GM15510 (cell line): ENCODE measurements around the gene PRRT2.

ENCODE experiments used
- POLR2A ChIP-seq: IDR thresholded peaks from 3 replicates; pipeline ENCODE4 v1.6.1; 2011; ENCODE audit warnings: borderline replicate concordance; ENCODE audit not compliant: insufficient read length; ENCODE audit errors: extremely low read depth

Gene PRRT2

DNA sequence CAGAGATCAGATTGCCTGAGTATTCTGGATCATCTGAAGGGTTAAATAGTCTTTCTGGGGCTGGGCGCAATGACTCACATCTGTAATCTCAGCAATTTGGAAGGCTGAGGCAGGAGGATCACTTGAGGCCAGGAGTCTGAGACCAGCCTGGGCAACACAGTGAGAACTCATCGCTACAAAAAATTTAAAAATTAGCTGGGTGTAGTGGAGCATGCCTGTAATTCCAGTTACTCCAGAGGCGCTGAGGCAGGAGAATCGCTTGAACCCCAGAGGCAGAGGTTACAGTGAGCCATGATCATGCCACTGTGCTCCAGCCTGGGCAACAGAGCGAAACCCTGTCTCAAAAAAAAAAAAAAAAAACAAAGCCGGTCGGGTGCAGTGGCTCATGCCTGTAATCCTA, 23.9 kb downstream of the PRRT2 start:
- no peak for TF ChIP-seq POLR2A

DNA sequence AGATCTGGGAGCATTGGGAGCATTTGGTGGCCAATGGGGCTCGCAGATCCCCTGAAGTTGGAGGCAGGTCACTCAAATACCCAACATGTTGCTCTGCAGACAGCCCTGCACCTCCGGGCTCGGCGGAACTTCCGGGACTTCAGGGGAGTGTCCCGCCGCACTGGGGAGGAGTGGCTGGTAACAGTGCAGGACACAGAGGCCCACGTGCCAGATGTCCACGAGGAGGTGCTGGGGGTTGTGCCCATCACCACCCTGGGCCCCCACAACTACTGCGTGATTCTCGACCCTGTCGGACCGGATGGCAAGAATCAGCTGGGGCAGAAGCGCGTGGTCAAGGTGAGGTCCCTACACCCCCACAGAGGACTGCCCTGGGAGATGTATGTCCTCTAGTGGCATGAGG, 24.6 kb downstream of the PRRT2 start:
- TF ChIP-seq POLR2A, result no peak

DNA sequence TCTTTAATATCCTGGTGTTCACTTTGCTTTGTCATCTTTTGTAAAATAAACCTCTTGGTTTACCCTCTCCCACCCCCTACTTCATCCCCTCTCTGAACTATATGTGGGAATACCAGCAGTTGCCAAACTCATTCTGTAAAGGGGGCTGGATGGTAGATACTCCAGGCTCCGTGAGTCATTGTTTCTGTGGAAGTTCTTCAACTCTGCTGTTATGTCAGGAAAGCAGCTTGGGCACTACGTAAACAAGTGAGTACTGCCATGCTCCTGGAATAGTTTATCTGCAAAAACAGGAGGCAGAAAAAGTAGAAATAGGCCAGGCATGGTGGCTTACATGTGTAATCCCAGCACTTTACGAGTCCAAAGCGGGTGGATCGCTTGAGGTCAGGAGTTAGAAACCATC, 25.8 kb downstream of the PRRT2 start:
- TF ChIP-seq POLR2A, result no peak

DNA sequence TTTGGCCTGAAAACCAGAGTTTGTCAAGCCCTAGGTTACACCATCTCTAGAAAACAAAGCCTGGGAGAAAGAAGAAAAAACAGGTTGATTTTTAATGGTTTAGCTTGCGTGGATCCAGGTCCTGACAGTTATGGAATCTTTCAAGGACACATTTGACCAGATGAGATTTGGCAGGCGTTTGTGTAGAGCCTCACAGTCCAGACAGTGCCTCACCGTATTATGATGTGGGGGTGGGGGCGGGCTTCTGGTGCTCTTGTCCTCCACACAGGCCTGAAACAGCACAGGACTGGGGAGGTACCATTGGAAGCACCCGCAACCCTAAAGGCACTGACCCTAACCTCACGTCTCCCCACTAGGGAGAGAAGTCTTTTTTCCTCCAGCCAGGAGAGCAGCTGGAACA, 27.8 kb downstream of the PRRT2 start:
- no peak for TF ChIP-seq POLR2A

DNA sequence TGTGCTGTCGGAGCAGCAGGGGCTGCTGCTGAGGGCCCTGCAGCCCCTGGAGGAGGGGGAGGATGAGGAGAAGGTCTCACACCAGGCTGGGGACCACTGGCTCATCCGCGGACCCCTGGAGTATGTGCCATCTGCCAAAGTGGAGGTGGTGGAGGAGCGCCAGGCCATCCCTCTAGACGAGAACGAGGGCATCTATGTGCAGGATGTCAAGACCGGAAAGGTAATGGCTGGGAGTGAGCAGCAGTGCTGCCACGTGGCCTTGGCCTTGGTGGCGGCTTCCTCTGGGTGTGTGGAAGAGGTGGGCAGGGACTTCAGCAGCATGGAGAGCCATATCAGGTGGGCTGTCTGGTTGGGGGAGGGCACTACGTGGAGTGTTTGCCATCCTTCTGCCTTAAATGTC, 28.2 kb downstream of the PRRT2 start:
- TF ChIP-seq POLR2A, result no peak

DNA sequence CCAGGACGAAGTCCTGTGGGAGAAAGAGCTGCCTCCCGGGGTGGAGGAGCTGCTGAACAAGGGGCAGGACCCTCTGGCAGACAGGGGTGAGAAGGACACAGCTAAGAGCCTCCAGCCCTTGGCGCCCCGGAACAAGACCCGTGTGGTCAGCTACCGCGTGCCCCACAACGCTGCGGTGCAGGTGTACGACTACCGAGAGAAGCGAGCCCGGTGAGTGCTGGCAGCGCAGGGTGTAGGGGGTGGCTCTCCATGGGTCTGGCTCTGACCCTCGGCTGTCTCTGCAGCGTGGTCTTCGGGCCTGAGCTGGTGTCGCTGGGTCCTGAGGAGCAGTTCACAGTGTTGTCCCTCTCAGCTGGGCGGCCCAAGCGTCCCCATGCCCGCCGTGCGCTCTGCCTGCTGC, 29.6 kb downstream of the PRRT2 start:
- TF ChIP-seq POLR2A, result no peak

DNA sequence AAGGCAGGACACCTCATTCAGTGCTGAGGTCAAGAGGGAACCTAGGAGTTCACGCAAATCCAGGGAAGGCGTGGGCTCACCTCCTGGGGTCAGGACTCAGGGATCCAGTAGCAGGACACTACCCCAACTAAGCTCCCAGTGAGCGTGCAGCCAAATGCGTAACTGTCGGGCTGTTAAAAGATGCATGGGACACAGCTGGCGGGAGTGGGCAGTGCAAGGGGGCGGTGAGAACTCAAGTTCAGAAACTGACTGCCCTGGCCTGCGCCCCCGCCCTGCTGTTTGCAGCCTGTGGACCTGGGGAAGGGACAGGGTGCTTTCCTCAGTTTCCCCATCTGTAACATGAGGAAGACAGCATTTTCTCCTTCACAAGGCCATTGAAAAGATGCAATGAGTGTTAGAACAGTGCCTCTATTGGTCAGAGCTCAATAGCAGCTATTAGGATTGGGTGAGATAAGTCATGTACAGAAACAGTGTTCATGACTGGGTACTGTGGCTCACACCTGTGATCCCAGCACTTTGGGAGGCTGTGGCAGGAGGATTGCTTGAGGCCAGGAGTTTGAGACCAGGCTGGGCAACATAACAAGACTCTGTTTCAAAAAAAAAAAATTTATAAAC, 30.8 kb downstream of the PRRT2 start:
- TF ChIP-seq POLR2A, result no peak

DNA sequence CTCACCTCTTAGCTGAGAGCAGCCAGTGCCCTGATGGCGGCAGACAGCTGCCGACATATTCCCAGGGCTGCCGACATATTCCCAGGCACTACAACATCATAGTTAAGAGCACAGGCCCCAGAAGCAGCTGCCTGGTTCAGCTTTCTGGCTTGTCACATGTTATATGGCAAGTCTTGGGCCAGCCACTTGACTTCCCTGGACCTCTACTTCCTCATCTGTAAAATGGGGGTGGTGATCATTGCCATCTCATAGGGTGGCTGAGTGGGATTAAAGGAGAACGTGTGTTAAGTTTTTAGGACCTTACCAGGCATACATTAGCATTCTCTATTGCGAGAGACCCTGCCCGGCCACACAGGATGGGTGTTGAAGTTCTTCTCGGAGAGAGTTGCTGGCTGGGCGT, 31.9 kb downstream of the PRRT2 start:
- no peak for TF ChIP-seq POLR2A

DNA sequence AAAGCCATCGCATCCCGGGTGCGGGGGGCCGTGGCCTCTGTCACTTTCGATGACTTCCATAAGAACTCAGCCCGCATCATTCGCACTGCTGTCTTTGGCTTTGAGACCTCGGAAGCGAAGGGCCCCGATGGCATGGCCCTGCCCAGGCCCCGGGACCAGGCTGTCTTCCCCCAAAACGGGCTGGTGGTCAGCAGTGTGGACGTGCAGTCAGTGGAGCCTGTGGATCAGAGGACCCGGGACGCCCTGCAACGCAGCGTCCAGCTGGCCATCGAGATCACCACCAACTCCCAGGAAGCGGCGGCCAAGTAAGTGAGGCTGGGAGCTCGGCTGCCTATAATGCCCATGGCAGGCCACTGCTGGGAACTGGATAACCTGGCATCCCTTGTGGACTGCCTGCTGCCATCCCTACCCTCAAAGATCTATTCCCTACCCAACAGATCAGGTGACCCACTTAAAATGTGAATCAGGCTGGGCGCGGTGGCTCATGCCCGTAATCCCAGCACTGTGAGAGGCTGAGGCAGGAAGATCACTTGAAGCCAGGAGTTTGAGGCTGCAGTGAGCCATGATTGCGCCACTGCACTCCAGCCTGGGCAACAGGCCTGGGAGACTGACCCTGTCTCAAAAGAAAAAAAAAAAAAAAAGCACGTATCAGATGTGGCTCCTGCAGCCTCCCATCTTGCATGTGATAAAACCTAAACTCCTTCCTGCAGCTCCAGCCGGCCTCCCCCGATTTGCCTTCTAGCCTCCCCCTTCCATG, 32.8 kb downstream of the PRRT2 start:
- no peak for TF ChIP-seq POLR2A

DNA sequence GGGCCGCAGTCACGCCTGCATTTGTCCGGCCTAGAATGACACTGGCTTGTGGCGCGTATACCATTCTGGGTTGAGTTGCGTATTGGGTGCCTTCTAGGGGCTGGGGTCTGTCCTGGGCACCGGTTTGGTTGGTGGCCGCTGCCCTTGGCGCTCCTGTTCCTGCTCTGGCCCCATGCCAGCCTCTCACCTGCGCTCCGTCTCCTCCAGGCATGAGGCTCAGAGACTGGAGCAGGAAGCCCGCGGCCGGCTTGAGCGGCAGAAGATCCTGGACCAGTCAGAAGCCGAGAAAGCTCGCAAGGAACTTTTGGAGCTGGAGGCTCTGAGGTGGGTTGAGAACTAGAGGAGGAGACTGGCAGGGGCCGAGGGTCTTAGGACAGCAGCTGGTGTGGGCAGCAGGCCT, 33.7 kb downstream of the PRRT2 start:
- TF ChIP-seq POLR2A, result no peak

DNA sequence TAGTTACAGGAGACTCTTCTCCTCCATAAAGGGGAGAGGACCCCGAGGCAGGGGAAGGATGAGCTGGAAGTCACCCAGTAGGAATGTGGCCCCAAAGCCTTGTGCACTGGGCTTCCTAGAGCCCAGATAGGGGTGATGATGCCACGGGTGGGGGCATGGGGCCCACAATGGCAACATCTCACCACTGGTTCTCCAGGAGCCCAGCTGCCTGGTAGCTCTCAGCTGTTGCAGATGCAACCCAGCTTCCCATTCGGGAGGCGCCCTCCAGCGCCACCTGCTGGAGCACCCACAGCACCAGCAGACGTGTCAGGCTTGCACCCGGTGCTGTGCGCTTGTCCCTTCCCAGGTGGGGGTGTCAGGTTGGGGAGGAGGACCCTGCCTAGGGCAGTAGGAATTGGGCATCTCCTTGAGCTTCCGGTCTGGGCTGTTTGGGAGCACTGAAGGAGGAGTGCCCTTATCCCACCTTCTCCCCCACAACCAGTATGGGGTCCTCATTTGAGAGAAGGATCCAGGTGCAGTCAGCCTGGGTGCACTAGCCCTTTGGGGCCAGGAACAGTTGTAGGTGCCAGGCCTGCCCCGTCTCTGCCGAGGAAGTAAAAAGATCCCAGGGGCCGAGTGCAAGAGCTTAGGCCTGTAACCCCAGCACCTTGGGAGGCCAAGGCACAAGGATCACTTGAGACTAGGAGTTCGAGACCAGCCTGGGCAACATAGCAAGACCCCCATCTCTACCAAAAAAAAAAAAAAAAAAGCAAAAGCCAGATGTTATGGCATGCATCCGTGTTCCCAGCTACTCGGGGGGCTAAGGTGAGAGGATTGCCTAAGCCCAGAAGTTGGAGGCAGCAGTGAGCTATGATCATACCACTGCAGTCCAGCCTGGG, 36.7 kb downstream of the PRRT2 start:
- TF ChIP-seq POLR2A, result no peak

DNA sequence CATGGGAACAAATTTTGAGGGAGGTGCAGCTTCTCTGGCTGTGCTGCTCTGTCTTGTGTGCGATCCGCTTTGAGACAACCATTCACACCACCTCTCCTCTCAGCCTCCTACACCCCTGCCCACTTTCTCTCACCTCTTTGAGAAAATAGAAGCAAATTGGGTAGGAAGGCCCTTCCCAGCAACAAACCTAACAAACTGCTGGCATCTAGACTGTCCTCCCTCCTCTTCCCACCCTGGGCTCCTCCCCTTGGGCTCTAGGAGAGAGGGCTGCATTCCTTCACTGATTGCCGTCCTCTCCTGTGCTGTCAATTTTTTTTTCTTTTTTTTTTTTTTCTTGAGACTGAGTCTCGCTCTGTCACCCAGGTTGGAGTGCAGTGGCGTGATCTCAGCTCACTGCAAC, 37.5 kb downstream of the PRRT2 start:
- no peak for TF ChIP-seq POLR2A

DNA sequence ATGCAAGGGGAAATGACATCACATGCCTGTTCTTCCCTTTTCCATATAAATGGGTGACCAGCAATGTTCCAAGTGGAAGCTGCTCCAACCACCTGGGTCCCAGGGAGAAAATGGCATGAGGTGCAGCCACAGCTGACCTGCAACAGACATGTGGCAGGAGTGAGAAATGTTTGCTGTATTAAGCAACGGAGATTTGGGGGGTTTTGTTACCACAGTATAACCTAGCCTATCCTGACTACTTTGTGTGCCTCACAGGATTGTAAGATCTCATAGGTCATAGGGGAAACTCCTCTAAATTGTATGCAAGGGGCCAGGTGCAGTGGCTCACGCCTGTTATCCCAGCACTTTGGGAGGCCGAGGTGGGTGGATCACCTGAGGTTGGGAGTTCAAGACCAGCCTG, 39.0 kb downstream of the PRRT2 start:
- TF ChIP-seq POLR2A, result no peak

DNA sequence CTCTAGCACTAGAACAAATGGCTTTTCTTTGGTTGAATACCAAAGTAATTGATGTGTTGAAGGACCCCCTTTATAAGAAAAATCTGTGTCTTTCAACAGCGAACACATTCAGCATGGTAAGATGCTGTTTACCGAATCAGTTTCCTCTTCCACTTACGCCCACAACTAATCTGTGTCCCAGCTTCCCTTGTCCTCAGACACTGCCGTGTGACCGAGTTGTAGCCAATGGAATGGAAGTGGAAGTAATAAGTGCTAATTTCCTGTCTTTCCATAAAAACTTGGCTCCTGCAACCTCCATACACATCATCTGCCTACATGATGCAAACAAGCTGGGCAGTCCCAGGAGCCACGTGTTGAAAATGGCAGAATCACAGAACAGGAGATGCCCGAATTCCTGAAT, 40.7 kb downstream of the PRRT2 start:
- no peak for TF ChIP-seq POLR2A

DNA sequence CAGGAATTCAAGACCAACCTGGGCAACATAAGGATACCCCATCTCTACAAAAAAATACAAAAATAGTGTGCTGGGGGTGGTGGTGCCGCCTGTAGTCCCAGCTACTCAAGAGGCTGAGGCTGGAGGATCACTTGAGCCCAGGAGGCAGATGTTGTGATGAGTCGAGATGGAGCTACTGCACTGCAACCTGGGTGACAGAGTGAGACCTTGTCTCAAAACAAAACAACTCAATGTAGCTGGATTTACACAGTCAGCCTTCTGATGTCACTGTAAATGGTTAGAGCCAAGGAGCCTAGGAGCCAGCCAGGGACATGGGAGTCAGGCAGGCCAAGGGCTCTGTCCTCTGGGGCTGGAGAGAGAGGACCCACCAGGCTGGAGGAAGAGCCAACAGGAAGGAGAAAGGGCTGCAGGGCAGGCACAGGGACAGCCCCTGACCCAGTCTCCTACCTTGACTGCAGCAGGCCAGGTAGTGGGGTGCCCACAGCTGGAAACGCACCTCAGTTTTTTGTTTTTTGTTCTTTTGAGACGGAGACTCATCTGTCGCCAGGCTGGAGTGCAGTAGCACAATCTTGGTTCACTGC, 42.6 kb downstream of the PRRT2 start:
- no peak for TF ChIP-seq POLR2A
